HepG2 (cell line): ENCODE results near the gene STK10. TPM values are rescaled to one million over a fixed set of nuclear protein-coding genes. Genes with fewer than 3 reads are reported as not detected.

ENCODE experiments used
- CENPT ChIP-seq: sonication (generic); formaldehyde crosslinking; IDR thresholded peaks from 2 replicates; pipeline ENCODE4 v1.8.0; 2022; ENCODE audit warnings: low read depth, mild to moderate bottlenecking, moderate library complexity, missing genetic modification reagents
- DDIT3 ChIP-seq: sonication (generic); formaldehyde crosslinking; IDR thresholded peaks from 2 replicates; pipeline ENCODE4 v1.4.0; 2020; ENCODE audit warnings: mild to moderate bottlenecking, missing genetic modification reagents
- ETV5 ChIP-seq: IDR thresholded peaks from 2 replicates; pipeline ENCODE4 v1.6.1; 2018; ENCODE audit warnings: missing biosample characterization, missing genetic modification reagents, inconsistent platforms, borderline replicate concordance
- FOXP1 ChIP-seq, 2 experiments: fragments of 450-650 bp in 1 of 2; IDR thresholded peaks; 2 replicates each; pipeline ENCODE4 v1.6.1; 2017 to 2018; ENCODE audit warnings: antibody characterized with exemption in 1 of 2
- HHEX ChIP-seq: IDR thresholded peaks from 2 replicates; pipeline ENCODE4 v1.6.1; 2016; ENCODE audit warnings: control low read depth
- NFAT5 ChIP-seq: sonication (generic); formaldehyde crosslinking; IDR thresholded peaks from 2 replicates; pipeline ENCODE4 v1.4.0; 2020; ENCODE audit warnings: missing genetic modification reagents
- NFIC ChIP-seq: IDR thresholded peaks from 2 replicates; pipeline ENCODE4 v1.6.1; 2012; ENCODE audit warnings: mild to moderate bottlenecking, low read length, inconsistent platforms
- RNF219 ChIP-seq: sonication (generic); formaldehyde crosslinking; IDR thresholded peaks from 2 replicates; pipeline ENCODE4 v1.5.0; 2020; ENCODE audit warnings: mild to moderate bottlenecking, missing genetic modification reagents
- ZBTB1 ChIP-seq: sonication (generic); formaldehyde crosslinking; IDR thresholded peaks from 2 replicates; pipeline ENCODE4 v1.4.0; 2020; ENCODE audit warnings: missing genetic modification reagents, borderline replicate concordance
- ZBTB38 ChIP-seq: sonication (generic); formaldehyde crosslinking; IDR thresholded peaks from 2 replicates; pipeline ENCODE4 v1.5.1; 2020; ENCODE audit warnings: mild to moderate bottlenecking, missing genetic modification reagents
- ZNF136 ChIP-seq: sonication (generic); formaldehyde crosslinking; IDR thresholded peaks from 2 replicates; pipeline ENCODE4 v1.8.1; 2022; ENCODE audit warnings: low read depth, mild to moderate bottlenecking, moderate library complexity, missing genetic modification reagents
- ZNF296 ChIP-seq: sonication (generic); formaldehyde crosslinking; conservative IDR thresholded peaks from 2 replicates; pipeline ENCODE4 v1.5.0; 2020; ENCODE audit warnings: mild to moderate bottlenecking, missing genetic modification reagents
- ZNF33A ChIP-seq: sonication (generic); formaldehyde crosslinking; IDR thresholded peaks from 2 replicates; pipeline ENCODE4 v1.5.1; 2020; ENCODE audit warnings: missing genetic modification reagents, mild to moderate bottlenecking, moderate library complexity, borderline replicate concordance
- ZNF564 ChIP-seq: sonication (generic); formaldehyde crosslinking; IDR thresholded peaks from 2 replicates; pipeline ENCODE4 v1.8.1; 2023; ENCODE audit warnings: mild to moderate bottlenecking, missing genetic modification reagents
- ZNF597 ChIP-seq: sonication (generic); formaldehyde crosslinking; IDR thresholded peaks from 2 replicates; pipeline ENCODE4 v1.5.0; 2020; ENCODE audit warnings: missing genetic modification reagents
- ZNF607 ChIP-seq: sonication (generic); formaldehyde crosslinking; IDR thresholded peaks from 2 replicates; pipeline ENCODE4 v1.5.1; 2020; ENCODE audit warnings: missing genetic modification reagents, mild to moderate bottlenecking, borderline replicate concordance
- ZNF616 ChIP-seq: sonication (generic); formaldehyde crosslinking; IDR thresholded peaks from 2 replicates; pipeline ENCODE4 v1.5.0; 2020; ENCODE audit warnings: low read depth, mild to moderate bottlenecking, missing genetic modification reagents
- ZNF672 ChIP-seq: sonication (generic); formaldehyde crosslinking; IDR thresholded peaks from 2 replicates; pipeline ENCODE4 v1.8.1; 2022; ENCODE audit warnings: missing genetic modification reagents
- ZNF777 ChIP-seq: sonication (generic); formaldehyde crosslinking; IDR thresholded peaks from 2 replicates; pipeline ENCODE4 v1.4.0; 2020; ENCODE audit warnings: missing genetic modification reagents
- ZNF790 ChIP-seq: sonication (generic); formaldehyde crosslinking; IDR thresholded peaks from 2 replicates; pipeline ENCODE4 v1.8.0; 2022; ENCODE audit warnings: missing genetic modification reagents, mild to moderate bottlenecking, borderline replicate concordance
- ZSCAN9 ChIP-seq: IDR thresholded peaks from 2 replicates; pipeline ENCODE4 v1.6.1; 2016; ENCODE audit warnings: borderline replicate concordance
- polyA plus RNA-seq, 8 experiments: library from polyadenylated mRNA; depleted of rRNA in 3 of 8; stranded (reverse) in 7 of 8; unstranded in 1 of 8; fragments of >200 nt; fragmentation: Illumina TruSeq in 4 of 8; extraction: Trizol in 4 of 8; gene quantifications; 2 replicates each; pipeline versions ENCODE4 v1.2.1 to v1.2.3, GENCODE V29; 2011 to 2016; ENCODE audit warnings: low read depth in 4 of 8, missing spikeins in 1 of 8, mixed read lengths in 1 of 8; ENCODE audit not compliant: insufficient read depth in 1 of 8
- total RNA-seq, 5 experiments: library from RNA; depleted of rRNA; stranded (reverse); fragments of >200 nt; fragmentation: Illumina TruSeq; extraction: Trizol; gene quantifications; 2 replicates each; pipeline ENCODE4 v1.2.3, GENCODE V29; 2016; ENCODE audit warnings: low read depth in 1 of 5

STK10 gene
- total and polyA plus RNA-seq, 2 of the 13 experiments (the other 11 are each of a cell fraction or from before 2014, with no cell fraction given): 7.0 to 7.2 TPM

GRCh38 chr5:172156541-172156994, 31.5 kb downstream of the STK10 start (continued):
- TF ChIP-seq CENPT (CRISPR knock-in tag) (no peak), ZNF564 (CRISPR knock-in tag) (no peak), ZNF777 (CRISPR knock-in tag) (no peak), NFIC (no peak; the same call in 1 of the 2 replicates), ZNF672 (no peak), RNF219 (CRISPR knock-in tag) (no peak), ZNF790 (CRISPR knock-in tag) (no peak), ZNF136 (no peak), DDIT3 (CRISPR knock-in tag) (no peak), ZSCAN9 (CRISPR knock-in tag) (0 out of 2 replicates have a peak, but pooled peaks have one; percentile 41), FOXP1 (IDR thresholded peaks at IDR 0.05) (no peak), FOXP1 (CRISPR knock-in tag; IDR thresholded peaks at IDR 0.05) (peak; percentile 54), ZBTB38 (CRISPR knock-in tag) (peak; percentile 97), ZNF616 (CRISPR knock-in tag) (no peak), NFAT5 (CRISPR knock-in tag) (no peak), ZNF33A (no peak), HHEX (CRISPR knock-in tag) (no peak), ZNF597 (CRISPR knock-in tag) (no peak), ETV5 (peak; percentile 92), ZBTB1 (CRISPR knock-in tag) (no peak), ZNF296 (CRISPR knock-in tag) (no peak), ZNF607 (CRISPR knock-in tag) (no peak)
